Activated T-cell treated with anti-CD3 and anti-CD28 coated beads, Interleukin-2, amount 50 U/mL, for 72 hours (primary cell): ENCODE results near the gene ABHD12. TPM values are rescaled to one million over a fixed set of nuclear protein-coding genes. Genes with fewer than 3 reads are reported as not detected.

Source experiments
- ATAC-seq, 2 donors: fragments of 150-1000 bp; cut with Tn5 transposase; replicated peaks in 1 of 2; 2 replicates each; pipeline ENCODE4 v1.10.0; 2021; ENCODE audit warnings: moderate library complexity in 2 of 2, mild to moderate bottlenecking in 1 of 2
- DNase-seq, 2 donors: peaks; one replicate each; pipeline ENCODE4 v3.0.0; 2021 to 2022; ENCODE audit warnings: mixed read lengths in 1 of 2
- H3K27ac Mint-ChIP-seq: one replicate; pipeline ENCODE4 v1.8.0; 2022; ENCODE audit warnings: mild to moderate bottlenecking, moderate library complexity, mixed read lengths
- H3K27me3 Mint-ChIP-seq: one replicate; pipeline ENCODE4 v1.8.0; 2022; ENCODE audit warnings: low read depth, mixed read lengths
- H3K36me3 Mint-ChIP-seq, 2 donors: one replicate each; pipeline ENCODE4 v1.8.0; 2022; ENCODE audit warnings: mixed read lengths in 2 of 2, mild to moderate bottlenecking in 1 of 2; ENCODE audit not compliant: insufficient read depth in 2 of 2
- H3K4me1 Mint-ChIP-seq: one replicate; pipeline ENCODE4 v1.8.0; 2022; ENCODE audit warnings: low read depth, mixed read lengths
- H3K4me3 Mint-ChIP-seq, 2 donors: one replicate each; pipeline ENCODE4 v1.8.0; 2022; ENCODE audit warnings: mild to moderate bottlenecking in 2 of 2, mixed read lengths in 2 of 2, moderate library complexity in 2 of 2
- H3K9me3 Mint-ChIP-seq, 2 donors: one replicate each; pipeline ENCODE4 v1.8.0; 2022; ENCODE audit warnings: mixed read lengths in 2 of 2
- total RNA-seq, 2 donors: library from RNA; stranded (reverse); gene quantifications; one replicate each; pipeline ENCODE4 v1.2.3, GENCODE V29; 2022

Gene ABHD12
- total RNA-seq, 2 donors from 2014 or later = 25.5 to 26.5 TPM

DNA sequence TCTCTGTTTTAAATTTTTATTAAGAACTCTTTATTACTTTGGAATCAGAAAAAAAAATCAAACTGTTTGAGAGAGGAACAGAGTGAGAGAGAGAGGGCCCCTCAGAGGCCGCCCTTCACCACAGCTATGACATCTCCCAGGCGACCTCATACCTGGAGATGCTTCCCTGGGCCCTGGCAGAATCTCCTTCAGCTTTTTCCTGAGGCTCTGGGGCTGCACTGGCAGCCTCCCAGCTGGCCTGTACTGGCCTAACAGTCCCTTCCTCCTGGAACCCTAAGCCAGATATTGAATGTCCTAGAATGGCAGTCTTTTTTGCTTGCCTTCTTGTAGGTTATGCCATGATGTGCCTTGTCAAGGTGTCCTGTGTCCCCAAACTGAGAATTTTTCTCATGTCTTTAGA lies 13.7 kb downstream of the ABHD12 start:
- DNase-seq (no peak), ATAC-seq (no peak)
- H3K4me1 Mint-ChIP-seq = peaks cover 35% of the 10 kb centered on the region
- no peak overlapping the region for H3K4me3 Mint-ChIP-seq
- H3K36me3 Mint-ChIP-seq = peaks cover 0 to 3% of the 10 kb centered on the region in 2 donors
- H3K27me3 Mint-ChIP-seq = no peaks in the 10 kb centered on the region
- no peaks in the 10 kb centered on the region for H3K9me3 Mint-ChIP-seq
- no peak overlapping the region for H3K27ac Mint-ChIP-seq

DNA sequence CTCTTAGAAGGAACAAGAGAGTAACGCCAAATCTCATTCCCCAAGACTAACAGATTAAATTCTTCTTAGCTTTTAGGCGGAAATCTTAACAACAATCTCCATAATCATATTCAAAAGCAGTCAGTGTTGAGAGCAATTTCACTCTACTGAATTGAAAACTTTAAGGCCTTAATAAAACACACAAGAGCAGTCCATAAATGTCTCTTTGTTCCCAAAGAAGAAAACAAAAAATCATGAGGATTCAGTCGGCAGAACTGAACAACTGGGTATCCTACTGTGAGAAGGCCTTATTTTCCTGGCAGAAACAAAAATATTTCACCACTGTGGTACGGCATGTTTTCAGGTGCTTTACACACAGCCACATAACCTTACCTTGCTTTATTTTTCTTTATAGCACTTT lies 14.4 kb downstream of the ABHD12 start:
- ATAC-seq = no peak
- peaks cover 0 to 3% of the 10 kb centered on the region in 2 donors for H3K36me3 Mint-ChIP-seq
- no peaks in the 10 kb centered on the region for H3K9me3 Mint-ChIP-seq
- H3K4me1 Mint-ChIP-seq = peaks cover 35% of the 10 kb centered on the region
- DNase-seq = no peak
- no peak overlapping the region for H3K27ac Mint-ChIP-seq
- H3K27me3 Mint-ChIP-seq = no peaks in the 10 kb centered on the region
- H3K4me3 Mint-ChIP-seq = no peak overlapping the region

DNA sequence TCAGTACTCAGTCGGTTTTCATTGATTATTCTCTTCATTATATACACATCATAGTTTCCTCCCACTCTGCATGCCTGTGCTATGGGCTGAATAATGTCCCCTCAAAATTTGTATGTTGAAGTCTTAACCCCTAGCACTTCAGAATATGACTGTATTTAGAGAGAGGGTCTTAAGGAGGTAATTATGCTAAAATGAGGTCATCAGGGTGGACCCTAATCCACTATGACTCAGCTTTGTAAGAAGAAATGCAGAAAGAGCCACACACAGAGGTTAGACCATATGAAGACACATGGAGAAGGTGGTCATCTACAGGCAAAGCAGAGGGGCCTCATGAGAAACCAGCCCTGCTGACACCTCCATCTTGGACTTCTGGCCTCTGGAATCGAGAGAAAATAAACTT lies 15.8 kb downstream of the ABHD12 start:
- Mint-ChIP-seq H3K36me3 (peaks cover 0 to 3% of the 10 kb centered on the region in 2 donors), H3K9me3 (no peaks in the 10 kb centered on the region), H3K27me3 (no peaks in the 10 kb centered on the region), H3K4me3 (no peak overlapping the region), H3K27ac (no peak overlapping the region), H3K4me1 (peaks cover 30% of the 10 kb centered on the region)
- ATAC-seq (no peak), DNase-seq (no peak)

DNA sequence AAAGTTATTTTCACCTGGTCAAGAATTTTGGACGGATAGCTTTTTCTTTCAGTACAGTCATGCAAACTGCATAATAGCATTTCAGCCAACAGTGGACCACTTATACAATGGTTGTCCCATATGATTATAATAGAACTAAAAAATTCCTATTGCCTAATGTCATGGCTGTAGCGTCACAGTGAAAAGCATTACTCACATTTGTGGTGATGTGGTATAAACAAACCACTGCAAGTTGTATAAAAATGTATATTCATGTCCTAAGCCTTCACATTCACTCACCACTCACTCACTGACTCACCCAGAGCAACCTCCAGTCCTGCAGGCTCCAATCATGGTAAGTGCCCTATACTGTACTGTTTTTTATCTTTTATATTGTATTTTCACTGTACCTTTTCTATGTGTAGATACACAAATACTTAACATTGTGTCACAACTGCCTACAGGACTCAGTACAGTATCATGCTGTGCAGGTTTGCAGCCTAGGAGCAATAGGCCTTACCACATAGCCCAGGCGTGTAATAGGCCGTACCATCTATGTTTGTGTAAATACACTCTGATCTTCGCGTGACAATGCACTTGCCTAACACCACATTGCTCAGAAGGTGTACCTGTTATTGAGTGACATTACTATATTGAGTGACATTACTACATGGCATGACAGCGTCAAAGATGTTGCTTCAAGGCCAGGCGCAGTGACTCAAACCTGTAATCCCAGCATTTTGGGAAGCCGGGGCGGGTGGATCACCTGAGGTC lies 17.9 kb downstream of the ABHD12 start:
- H3K4me1 Mint-ChIP-seq = peaks cover 30% of the 10 kb centered on the region
- H3K9me3 Mint-ChIP-seq = no peaks in the 10 kb centered on the region
- DNase-seq (peak; percentile 26 to 41), ATAC-seq (peak; percentile 96 to 98)
- H3K27me3 Mint-ChIP-seq = no peaks in the 10 kb centered on the region
- H3K27ac Mint-ChIP-seq = no peak overlapping the region
- no peak overlapping the region for H3K4me3 Mint-ChIP-seq
- peaks cover 0 to 5% of the 10 kb centered on the region in 2 donors for H3K36me3 Mint-ChIP-seq

GRCh38 chr20:25369971-25370370 lies 20.7 kb downstream of the ABHD12 start:
- DNase-seq = no peak
- Mint-ChIP-seq H3K4me1 (peaks cover 24% of the 10 kb centered on the region), H3K36me3 (peaks cover 0 to 5% of the 10 kb centered on the region in 2 donors), H3K9me3 (peaks cover 0 to 4% of the 10 kb centered on the region in 2 donors), H3K27ac (no peak overlapping the region), H3K27me3 (no peaks in the 10 kb centered on the region), H3K4me3 (no peak overlapping the region)
- ATAC-seq = no peak

DNA sequence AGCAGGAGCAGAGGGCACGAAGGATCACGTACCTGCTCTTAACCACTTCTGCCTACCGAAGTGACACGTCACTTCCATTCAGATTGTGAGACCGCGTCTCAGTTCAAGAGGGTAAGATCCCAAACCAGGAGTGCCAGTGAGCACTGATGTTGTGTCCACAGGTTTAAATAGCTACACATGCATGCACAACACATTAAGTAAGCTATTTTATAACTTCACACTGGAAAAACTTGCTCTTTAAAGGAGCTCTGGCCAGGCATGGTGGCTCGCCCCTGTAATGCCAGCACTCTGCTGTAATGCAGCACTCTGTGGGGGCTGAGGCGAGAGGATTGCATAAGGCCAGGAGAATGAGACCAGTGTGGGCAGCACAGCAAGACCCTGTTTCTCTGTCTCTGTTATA lies 21.1 kb downstream of the ABHD12 start:
- Mint-ChIP-seq H3K27ac (no peak overlapping the region), H3K9me3 (peaks cover 0 to 4% of the 10 kb centered on the region in 2 donors), H3K36me3 (peaks cover 0 to 5% of the 10 kb centered on the region in 2 donors), H3K4me1 (peaks cover 20% of the 10 kb centered on the region), H3K27me3 (no peaks in the 10 kb centered on the region), H3K4me3 (no peak overlapping the region)
- no peak for DNase-seq
- no peak for ATAC-seq

- no peak overlapping the region for H3K4me3 Mint-ChIP-seq
- DNase-seq = no peak
- H3K27ac Mint-ChIP-seq = no peak overlapping the region
- peaks cover 18% of the 10 kb centered on the region for H3K4me1 Mint-ChIP-seq
- peaks cover 0 to 5% of the 10 kb centered on the region in 2 donors for H3K36me3 Mint-ChIP-seq
- ATAC-seq = no peak
- H3K27me3 Mint-ChIP-seq = no peaks in the 10 kb centered on the region
- peaks cover 0 to 4% of the 10 kb centered on the region in 2 donors for H3K9me3 Mint-ChIP-seq
Measured at GRCh38 chr20:25368976-25369375, 21.7 kb downstream of the ABHD12 start.

GRCh38 chr20:25368526-25368925 lies 22.1 kb downstream of the ABHD12 start:
- DNase-seq = no peak
- H3K27me3 Mint-ChIP-seq = no peaks in the 10 kb centered on the region
- H3K27ac Mint-ChIP-seq = no peak overlapping the region
- peaks cover 0 to 4% of the 10 kb centered on the region in 2 donors for H3K9me3 Mint-ChIP-seq
- H3K4me1 Mint-ChIP-seq = peaks cover 16% of the 10 kb centered on the region
- no peak for ATAC-seq
- H3K36me3 Mint-ChIP-seq = peaks cover 0 to 5% of the 10 kb centered on the region in 2 donors
- H3K4me3 Mint-ChIP-seq = no peak overlapping the region

DNA sequence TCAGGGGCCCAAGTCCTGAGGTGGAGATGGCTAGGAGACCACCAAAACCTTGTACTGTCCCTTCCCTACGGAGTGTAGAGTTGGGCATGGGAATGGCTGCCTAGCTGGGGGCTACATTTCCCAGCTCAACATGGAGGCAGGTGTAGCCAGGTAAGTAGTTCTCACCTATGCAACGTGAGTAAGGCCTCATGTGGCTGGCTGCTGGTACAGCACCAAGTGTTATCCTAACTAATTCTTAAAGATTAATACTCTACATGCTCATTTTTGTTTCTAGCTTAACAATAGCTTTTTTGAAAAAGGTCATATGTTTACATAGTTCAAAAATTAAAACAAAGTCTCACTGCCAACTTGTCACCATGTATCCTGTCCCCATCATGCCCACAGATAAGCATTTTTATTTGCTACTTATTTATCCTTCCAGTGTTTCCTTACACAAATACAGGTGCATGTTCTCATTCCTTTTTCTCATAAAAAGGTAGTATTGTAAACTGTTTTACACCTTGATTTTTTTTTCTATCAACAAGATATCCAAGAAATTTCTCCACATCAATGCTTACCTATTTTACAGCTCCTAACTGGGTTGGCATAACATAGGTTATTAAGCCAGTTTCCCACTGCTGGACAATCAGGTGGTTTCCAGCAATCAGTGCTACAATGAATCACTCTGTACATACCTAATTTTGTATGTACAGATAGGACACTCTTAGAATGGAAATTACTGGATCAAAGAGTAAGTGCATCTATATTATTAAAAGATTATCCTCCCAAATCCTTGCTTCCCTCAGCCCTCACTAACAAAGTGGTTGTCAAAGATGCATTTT lies 25.5 kb downstream of the ABHD12 start:
- DNase-seq (no peak), ATAC-seq (no peak)
- H3K27me3 Mint-ChIP-seq = no peaks in the 10 kb centered on the region
- no peak overlapping the region for H3K27ac Mint-ChIP-seq
- H3K36me3 Mint-ChIP-seq = peaks cover 0 to 2% of the 10 kb centered on the region in 2 donors
- peaks cover 0 to 4% of the 10 kb centered on the region in 2 donors for H3K9me3 Mint-ChIP-seq
- H3K4me3 Mint-ChIP-seq = no peak overlapping the region
- H3K4me1 Mint-ChIP-seq = no peaks in the 10 kb centered on the region

DNA sequence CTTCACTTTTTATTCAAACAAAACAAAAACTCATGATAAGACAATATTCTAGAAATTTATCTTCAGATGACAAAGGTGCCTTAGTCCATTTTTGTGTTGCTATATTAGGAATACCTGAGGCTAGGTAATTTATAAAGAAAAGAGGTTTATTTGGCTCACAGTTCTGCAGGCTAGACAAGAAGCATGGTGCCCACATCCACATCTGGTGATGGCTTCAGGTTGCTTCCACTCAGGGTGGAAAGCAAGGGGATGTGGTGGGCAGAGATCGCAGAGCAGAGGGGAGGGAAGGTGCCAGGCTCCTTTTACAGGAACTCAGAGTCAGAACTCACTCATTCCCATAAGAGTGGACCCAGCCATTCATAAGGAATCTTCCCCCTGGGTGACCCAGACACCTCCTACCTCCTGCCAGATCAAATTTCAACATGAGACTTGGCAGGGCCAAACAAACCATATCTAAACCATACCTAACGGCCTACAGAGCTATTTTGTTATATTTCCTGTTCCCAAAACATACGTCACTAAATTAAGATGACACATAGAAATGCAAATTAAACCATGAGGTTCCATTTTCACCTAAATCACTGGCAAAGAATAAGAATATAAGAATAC lies 26.4 kb downstream of the ABHD12 start:
- no peak overlapping the region for H3K4me3 Mint-ChIP-seq
- no peaks in the 10 kb centered on the region for H3K4me1 Mint-ChIP-seq

GRCh38 chr20:25361287-25361683 lies 29.4 kb downstream of the ABHD12 start:
- H3K27ac Mint-ChIP-seq = no peak overlapping the region
- no peak overlapping the region for H3K4me3 Mint-ChIP-seq
- H3K4me1 Mint-ChIP-seq = peaks cover 5% of the 10 kb centered on the region
- H3K27me3 Mint-ChIP-seq = no peaks in the 10 kb centered on the region
- no peaks in the 10 kb centered on the region for H3K9me3 Mint-ChIP-seq
- no peak for DNase-seq
- ATAC-seq = no peak
- H3K36me3 Mint-ChIP-seq = no peaks in the 10 kb centered on the region

More for the DNA sequence above, 26.4 kb downstream of the ABHD12 start:
- peaks cover 0 to 2% of the 10 kb centered on the region in 2 donors for H3K36me3 Mint-ChIP-seq
- H3K27ac Mint-ChIP-seq = no peak overlapping the region
- no peaks in the 10 kb centered on the region for H3K27me3 Mint-ChIP-seq
- DNase-seq = no peak
- ATAC-seq = no peak
- H3K9me3 Mint-ChIP-seq = peaks cover 0 to 4% of the 10 kb centered on the region in 2 donors

DNA sequence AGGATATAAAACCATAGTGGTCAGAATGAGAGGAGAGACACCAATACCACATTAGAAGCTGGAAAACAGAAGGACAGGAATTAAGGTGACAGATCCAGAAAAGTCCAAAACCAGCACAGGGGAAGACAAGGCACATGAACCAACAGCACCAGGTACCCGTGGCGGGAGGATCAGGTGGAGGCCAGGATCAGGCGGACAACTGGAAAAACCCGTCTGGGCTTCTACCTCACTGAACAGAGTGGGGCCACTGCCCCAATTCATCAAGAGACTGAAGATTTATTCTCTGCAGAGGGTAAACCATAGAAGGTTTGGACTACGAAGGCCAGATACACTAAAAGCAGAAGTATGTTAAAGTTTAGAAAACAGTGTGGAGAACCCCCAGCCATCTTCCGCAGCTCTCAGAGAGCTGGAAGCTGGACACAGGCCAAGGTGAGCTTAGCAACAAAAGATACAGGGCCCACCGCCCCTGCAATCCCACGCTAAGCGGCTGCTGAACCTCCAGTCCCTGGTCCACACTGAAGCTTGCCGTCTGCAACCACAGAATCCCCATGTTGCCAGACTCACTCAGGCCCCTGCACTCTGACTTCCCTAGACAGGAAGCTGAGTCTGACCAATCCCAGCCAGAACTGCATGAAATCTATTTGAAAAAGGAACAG lies 29.9 kb downstream of the ABHD12 start:
- no peak for DNase-seq
- no peak for ATAC-seq
- H3K27ac Mint-ChIP-seq = no peak overlapping the region
- peaks cover 5% of the 10 kb centered on the region for H3K4me1 Mint-ChIP-seq
- H3K36me3 Mint-ChIP-seq = no peaks in the 10 kb centered on the region
- no peaks in the 10 kb centered on the region for H3K9me3 Mint-ChIP-seq
- H3K4me3 Mint-ChIP-seq = no peak overlapping the region
- no peaks in the 10 kb centered on the region for H3K27me3 Mint-ChIP-seq
